Activated CD4-positive, alpha-beta T cell treated with anti-CD3 and anti-CD28 coated beads for 36 hours (primary cell): ENCODE results near the gene PYGB. TPM values are rescaled to one million over a fixed set of nuclear protein-coding genes. Genes with fewer than 3 reads are reported as not detected.
"Not testable (repeated sequence)": the region's sequence is repeated elsewhere in the genome, so short reads cannot be mapped to it uniquely, and the experiment has no call there.

Experiments
- ATAC-seq: fragments of 200-7000 bp; cut with Tn5 transposase; one replicate; pipeline ENCODE4 v1.10.0; 2021; ENCODE audit warnings: mild to moderate bottlenecking, moderate library complexity
- CTCF ChIA-PET: fragments of 350-600 bp; sonication (Branson Sonifier 250); formaldehyde crosslinking; loops from one replicate; lab custom pipeline; 2021; ENCODE audit warnings: antibody characterized with exemption; lab: Charles Lee
- POLR2A ChIA-PET: fragments of 350-600 bp; sonication (Branson Sonifier 250); formaldehyde crosslinking; loops from one replicate; lab custom pipeline; 2021; ENCODE audit warnings: antibody characterized with exemption, inconsistent platforms; lab: Charles Lee
- DNase-seq: peaks from one replicate; pipeline ENCODE4 v3.0.0-alpha.2; 2020
- H3K27ac Mint-ChIP-seq: one replicate; pipeline ENCODE4 v1.8.0; 2021; ENCODE audit warnings: mixed read lengths
- H3K27me3 Mint-ChIP-seq: one replicate; pipeline ENCODE4 v1.8.0; 2021; ENCODE audit warnings: mixed read lengths
- H3K36me3 Mint-ChIP-seq: one replicate; pipeline ENCODE4 v1.8.0; 2021; ENCODE audit warnings: low read depth, mixed read lengths
- H3K4me1 Mint-ChIP-seq: one replicate; pipeline ENCODE4 v1.8.0; 2021; ENCODE audit warnings: mixed read lengths
- H3K4me3 Mint-ChIP-seq: one replicate; pipeline ENCODE4 v1.8.0; 2021; ENCODE audit warnings: mild to moderate bottlenecking, moderate library complexity, mixed read lengths
- H3K9me3 Mint-ChIP-seq: one replicate; pipeline ENCODE4 v1.8.0; 2021; ENCODE audit warnings: low read depth, mixed read lengths
- intact Hi-C, 2 experiments: fragments of 100-400 bp; cut with DNase I in 1 of 2; cut with micrococcal nuclease in 1 of 2; formaldehyde crosslinking; loops; one replicate each; pipeline versions ENCODE4 v1.14.2 to v1.15.1; 2022 to 2024; cut with DNase I, micrococcal nuclease
- total RNA-seq, 2 experiments: library from RNA; stranded (reverse); gene quantifications; one replicate each; pipeline ENCODE4 v1.2.3, GENCODE V29; 2021

PYGB gene
- total RNA-seq, 2 experiments from 2014 or later = 18.0 to 21.1 TPM

DNA sequence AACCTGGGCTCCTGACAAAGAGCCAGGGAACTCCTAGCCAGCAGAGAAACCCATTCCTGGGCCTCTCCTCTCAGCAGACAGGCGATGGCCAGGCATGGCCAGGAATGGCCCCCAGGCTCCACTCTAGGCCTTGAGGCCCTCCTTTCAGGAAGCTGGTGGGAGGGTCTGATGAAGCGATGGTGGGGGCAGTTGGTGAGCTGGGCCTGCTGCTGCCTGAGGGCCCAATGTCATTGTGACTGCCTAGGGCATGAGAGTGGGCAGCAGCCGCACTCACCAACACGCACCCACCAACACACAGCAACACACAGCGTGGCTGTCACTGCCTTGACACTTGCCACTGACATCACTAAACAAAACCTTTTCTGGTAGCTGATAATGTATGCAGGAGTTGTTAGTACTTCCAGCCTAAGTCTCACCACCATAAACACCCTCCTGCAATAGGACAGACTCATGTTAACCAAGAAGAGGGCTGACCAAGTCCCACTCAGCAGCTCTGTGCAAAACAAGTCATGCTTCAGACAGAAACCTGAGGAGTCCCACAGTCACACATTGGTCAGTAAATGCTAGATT is 73.5 kb downstream of the PYGB start:
- peaks cover 2% of the 10 kb centered on the region for H3K4me1 Mint-ChIP-seq
- no peaks in the 10 kb centered on the region for H3K27me3 Mint-ChIP-seq
- ChIA-PET POLR2A (no interaction called here), CTCF (interaction anchor here (0.7 to 2.1 kb wide), 5 partner anchors 10 to 28 kb away, joined by 3 to 6 read pairs (median 4); no protein-coding TSS in a partner anchor)
- H3K4me3 Mint-ChIP-seq = no peak overlapping the region
- ATAC-seq = peak; percentile 39
- H3K9me3 Mint-ChIP-seq = no peaks in the 10 kb centered on the region
- peaks cover 10% of the 10 kb centered on the region for H3K36me3 Mint-ChIP-seq
- intact Hi-C loops = no loop called here
- H3K27ac Mint-ChIP-seq = no peak overlapping the region
- DNase-seq = no peak

DNA sequence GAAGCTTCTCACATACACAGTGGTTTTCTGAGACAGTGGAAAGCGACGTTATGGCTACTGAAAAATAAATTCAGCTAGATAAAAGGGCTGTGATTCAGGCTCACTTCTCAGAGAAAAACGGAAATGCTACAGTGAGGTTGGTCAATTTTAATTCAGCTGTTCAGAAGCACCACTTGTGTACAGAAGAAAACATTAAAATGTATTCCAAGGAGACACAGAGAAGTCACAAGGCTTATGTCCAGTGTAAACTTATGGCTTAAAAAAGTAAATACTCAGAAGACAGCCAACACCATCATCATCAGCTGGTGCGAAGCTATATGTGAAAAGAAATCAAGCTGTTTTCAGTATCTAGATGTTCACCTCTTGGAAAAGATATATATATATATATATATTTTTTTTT is 74.1 kb downstream of the PYGB start:
- intact Hi-C loops = no loop called here
- DNase-seq (no peak), ATAC-seq (no peak)
- Mint-ChIP-seq H3K4me3 (no peak overlapping the region), H3K27ac (no peak overlapping the region), H3K27me3 (no peaks in the 10 kb centered on the region), H3K4me1 (peaks cover 2% of the 10 kb centered on the region), H3K9me3 (no peaks in the 10 kb centered on the region), H3K36me3 (peaks cover 10% of the 10 kb centered on the region)
- CTCF ChIA-PET = interaction anchor here (0.6 to 2.1 kb wide), 6 partner anchors 10 to 29 kb away, joined by 3 to 6 read pairs (median 4); no protein-coding TSS in a partner anchor
- POLR2A ChIA-PET = no interaction called here

DNA sequence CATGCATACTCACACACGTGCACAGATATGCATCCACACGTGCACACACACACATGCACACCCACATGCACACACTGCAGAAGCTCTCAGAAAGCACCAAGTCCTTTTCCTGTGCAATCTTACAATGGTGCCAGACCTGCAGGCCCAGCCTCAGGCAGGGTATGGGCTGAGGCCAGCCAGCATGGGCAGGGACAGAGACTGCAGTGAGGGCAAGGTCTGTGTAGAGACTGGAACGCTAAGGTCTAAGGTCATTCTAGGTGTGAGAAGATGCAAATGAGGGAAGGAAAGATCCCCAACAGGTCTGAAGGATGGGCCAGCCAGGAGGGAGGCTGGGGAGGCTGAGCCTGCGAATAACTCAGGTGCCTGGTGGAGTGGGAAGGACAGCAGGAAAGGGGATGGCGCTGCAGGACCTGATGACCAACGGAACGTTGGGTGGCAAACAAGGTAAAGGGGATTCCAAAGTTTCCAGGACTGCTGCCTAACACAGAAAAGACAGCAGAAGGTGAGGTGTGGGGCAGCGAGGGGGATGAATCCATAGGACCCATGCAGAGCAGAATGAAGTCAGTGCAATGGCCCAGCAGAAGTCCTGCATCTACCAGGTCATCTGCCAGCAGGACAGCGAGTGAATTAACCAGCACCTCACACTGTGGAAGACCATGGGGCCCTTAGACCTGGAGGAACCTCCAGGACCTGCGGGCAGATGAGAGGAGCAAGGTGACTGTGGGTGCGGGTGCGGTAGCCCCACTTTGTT is 75.8 kb downstream of the PYGB start:
- ATAC-seq = no peak
- intact Hi-C loops = no loop called here
- no peaks in the 10 kb centered on the region for H3K9me3 Mint-ChIP-seq
- DNase-seq = no peak
- peaks cover 7% of the 10 kb centered on the region for H3K36me3 Mint-ChIP-seq
- CTCF ChIA-PET = interaction anchor here (2.1 kb wide), 1 partner anchor 12 kb away, joined by 6 read pairs; no protein-coding TSS in a partner anchor
- no peaks in the 10 kb centered on the region for H3K27me3 Mint-ChIP-seq
- POLR2A ChIA-PET = no interaction called here
- H3K4me1 Mint-ChIP-seq = peaks cover 2% of the 10 kb centered on the region
- H3K4me3 Mint-ChIP-seq = no peak overlapping the region
- no peak overlapping the region for H3K27ac Mint-ChIP-seq

- H3K4me1 Mint-ChIP-seq = peaks cover 4% of the 10 kb centered on the region
- H3K27me3 Mint-ChIP-seq = no peaks in the 10 kb centered on the region
- no peaks in the 10 kb centered on the region for H3K9me3 Mint-ChIP-seq
- no peak for DNase-seq
- POLR2A ChIA-PET = no interaction called here
- H3K36me3 Mint-ChIP-seq = peaks cover 9% of the 10 kb centered on the region
- H3K4me3 Mint-ChIP-seq = no peak overlapping the region
- no peak for ATAC-seq
- no peak overlapping the region for H3K27ac Mint-ChIP-seq
- CTCF ChIA-PET = interaction anchor here (0.6 kb wide), 1 partner anchor 37 kb away, joined by 3 read pairs; no protein-coding TSS in a partner anchor
- intact Hi-C loops = no loop called here
These were observed 76.5 kb downstream of the PYGB start for GRCh38 chr20:25324412-25324811.

DNA sequence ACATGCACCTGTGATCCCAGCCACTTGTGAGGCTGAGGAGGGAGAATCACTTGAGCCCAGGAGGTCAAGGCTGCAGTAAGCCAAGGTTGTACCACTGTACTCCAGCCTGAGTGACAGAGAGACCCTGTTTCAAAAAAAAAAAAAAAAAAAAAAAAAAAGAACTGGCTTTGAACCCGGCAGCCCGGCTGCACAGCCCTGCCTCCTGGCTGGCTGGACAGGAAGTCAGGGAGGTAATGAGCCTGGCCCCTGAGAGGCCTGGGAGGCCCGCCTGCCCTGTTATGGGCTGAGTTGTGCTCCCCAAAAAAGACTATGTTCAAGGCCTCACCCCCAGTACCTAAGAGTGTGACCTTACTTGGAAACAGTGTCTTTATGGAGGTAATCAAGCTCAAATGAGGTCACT is 77.2 kb downstream of the PYGB start:
- intact Hi-C loops = no loop called here
- POLR2A ChIA-PET = no interaction called here
- no peak overlapping the region for H3K27ac Mint-ChIP-seq
- H3K4me3 Mint-ChIP-seq = no peak overlapping the region
- H3K27me3 Mint-ChIP-seq = no peaks in the 10 kb centered on the region
- H3K36me3 Mint-ChIP-seq = peaks cover 12% of the 10 kb centered on the region
- H3K4me1 Mint-ChIP-seq = peaks cover 9% of the 10 kb centered on the region
- ATAC-seq (no peak), DNase-seq (no peak)
- CTCF ChIA-PET = interaction anchor here (0.6 kb wide), 1 partner anchor 37 kb away, joined by 3 read pairs; no protein-coding TSS in a partner anchor
- H3K9me3 Mint-ChIP-seq = no peaks in the 10 kb centered on the region

- Mint-ChIP-seq H3K9me3 (no peaks in the 10 kb centered on the region), H3K27ac (no peak overlapping the region), H3K27me3 (no peaks in the 10 kb centered on the region), H3K4me1 (peaks cover 11% of the 10 kb centered on the region), H3K36me3 (peaks cover 12% of the 10 kb centered on the region), H3K4me3 (no peak overlapping the region)
- ATAC-seq (no peak), DNase-seq (no peak)
- CTCF ChIA-PET = interaction anchor here (0.6 kb wide), 1 partner anchor 114 kb away, joined by 3 read pairs; no protein-coding TSS in a partner anchor
- intact Hi-C loops = no loop called here
- POLR2A ChIA-PET = no interaction called here
These were observed 78.1 kb downstream of the PYGB start for GRCh38 chr20:25325997-25326396.

DNA sequence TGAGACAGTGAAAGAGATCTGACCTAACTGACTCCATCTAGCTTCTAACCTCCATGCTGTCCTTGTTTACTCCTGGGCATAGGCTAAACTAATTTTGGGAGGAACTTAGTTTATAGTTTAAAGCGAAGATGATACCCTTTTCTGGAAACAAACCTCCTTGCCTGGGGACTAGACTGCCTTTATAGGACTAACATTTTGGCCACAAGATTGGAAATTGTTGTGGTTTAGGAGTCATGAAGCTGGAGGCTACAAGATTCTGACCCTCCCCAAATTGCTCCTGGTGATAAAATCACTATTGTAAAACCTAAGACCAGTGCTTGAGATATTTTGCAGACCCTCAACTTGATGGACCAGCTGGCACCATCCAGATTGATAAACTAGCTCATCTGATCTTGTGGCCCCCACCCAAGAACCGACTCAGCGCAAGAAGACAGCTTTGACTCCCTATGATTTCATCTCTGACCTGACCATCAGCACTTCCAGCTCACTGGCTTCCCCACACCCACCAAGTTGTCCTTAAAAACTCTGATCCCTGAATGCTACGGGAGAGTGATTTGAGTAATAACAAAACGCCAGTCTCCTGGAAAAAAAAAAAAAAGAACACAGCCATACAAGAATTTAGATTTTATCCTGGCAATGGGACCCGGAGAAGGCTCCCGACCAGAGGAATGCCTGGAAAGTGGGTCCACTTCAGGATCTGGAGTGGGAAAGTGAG is 79.8 kb downstream of the PYGB start:
- ChIA-PET POLR2A (no interaction called here), CTCF (interaction anchor here (0.6 to 0.7 kb wide), 2 partner anchors 71 to 295 kb away, joined by 3 read pairs; no protein-coding TSS in a partner anchor)
- ATAC-seq = no peak
- Mint-ChIP-seq H3K36me3 (peaks cover 5% of the 10 kb centered on the region), H3K4me1 (peaks cover 11% of the 10 kb centered on the region), H3K4me3 (no peak overlapping the region), H3K9me3 (no peaks in the 10 kb centered on the region), H3K27ac (no peak overlapping the region), H3K27me3 (no peaks in the 10 kb centered on the region)
- DNase-seq = no peak
- intact Hi-C loops = no loop called here

DNA sequence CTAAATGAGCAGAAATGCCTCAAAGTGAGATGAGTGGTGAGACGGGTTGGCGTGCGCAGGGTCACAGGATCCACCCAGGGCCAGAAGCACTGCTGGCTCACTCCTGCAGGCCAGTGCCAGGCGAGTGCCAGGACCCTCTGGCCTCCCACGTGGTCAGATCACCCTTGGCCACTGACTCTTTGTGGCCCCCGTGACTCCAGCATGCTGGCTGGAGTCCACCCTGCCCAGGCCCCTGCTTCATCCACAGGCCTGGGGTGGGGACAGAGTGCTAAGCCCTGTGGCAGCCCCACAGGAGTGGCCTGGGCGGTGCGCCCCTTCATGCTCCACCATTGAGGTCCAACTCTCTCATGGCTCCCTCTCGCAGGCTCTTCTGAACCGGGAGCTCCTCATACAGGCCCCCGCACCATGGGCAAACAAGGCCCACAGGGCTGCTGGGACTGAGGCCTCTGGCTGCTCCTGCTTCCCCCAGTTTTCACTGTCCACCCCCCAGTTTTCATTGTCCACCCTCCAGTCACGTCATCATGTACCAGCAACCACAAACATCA is 81.1 kb downstream of the PYGB start:
- POLR2A ChIA-PET = no interaction called here
- Mint-ChIP-seq H3K9me3 (no peaks in the 10 kb centered on the region), H3K36me3 (peaks cover 6% of the 10 kb centered on the region), H3K4me1 (peaks cover 11% of the 10 kb centered on the region), H3K27ac (no peak overlapping the region), H3K27me3 (no peaks in the 10 kb centered on the region), H3K4me3 (no peak overlapping the region)
- no peak for ATAC-seq
- DNase-seq = no peak
- intact Hi-C loops = no loop called here
- CTCF ChIA-PET = no interaction called here

DNA sequence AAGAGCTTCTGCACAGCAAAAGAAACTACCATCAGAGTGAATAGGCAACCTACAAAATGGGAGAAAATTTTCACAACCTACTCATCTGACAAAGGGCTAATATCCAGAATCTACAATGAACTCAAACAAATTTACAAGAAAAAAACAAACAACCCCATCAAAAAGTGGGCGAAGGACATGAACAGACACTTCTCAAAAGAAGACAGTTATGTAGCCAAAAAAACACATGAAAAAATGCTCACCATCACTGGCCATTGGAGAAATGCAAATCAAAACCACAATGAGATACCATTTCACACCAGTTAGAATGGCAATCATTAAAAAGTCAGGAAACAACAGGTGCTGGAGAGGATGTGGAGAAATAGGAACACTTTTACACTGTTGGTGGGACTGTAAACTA is 87.1 kb downstream of the PYGB start:
- H3K4me1 Mint-ChIP-seq, H3K27me3 Mint-ChIP-seq, H3K9me3 Mint-ChIP-seq, H3K27ac Mint-ChIP-seq, ATAC-seq, DNase-seq, CTCF ChIA-PET, intact Hi-C loops, H3K4me3 Mint-ChIP-seq, POLR2A ChIA-PET: not testable (repeated sequence)
- H3K36me3 Mint-ChIP-seq = peaks cover 16% of the 10 kb centered on the region

- DNase-seq (no peak), ATAC-seq (no peak)
- no peaks in the 10 kb centered on the region for H3K27me3 Mint-ChIP-seq
- intact Hi-C loops = no loop called here
- peaks cover 3% of the 10 kb centered on the region for H3K4me1 Mint-ChIP-seq
- no peaks in the 10 kb centered on the region for H3K9me3 Mint-ChIP-seq
- no peak overlapping the region for H3K4me3 Mint-ChIP-seq
- ChIA-PET POLR2A (interaction anchor here (0.6 kb wide), 1 partner anchor 37 kb away, joined by 13 read pairs; no protein-coding TSS in a partner anchor), CTCF (interaction anchor here (0.8 to 1.6 kb wide), 3 partner anchors 15 to 262 kb away, joined by 3 to 4 read pairs (median 3); no protein-coding TSS in a partner anchor)
- peaks cover 16% of the 10 kb centered on the region for H3K36me3 Mint-ChIP-seq
- no peak overlapping the region for H3K27ac Mint-ChIP-seq
These were observed 88.9 kb downstream of the PYGB start for GRCh38 chr20:25336561-25337422.
